Left forelimb (tissue), 1 donor: Measurements from ENCODE around the gene TEX29.

Source experiments
- DNase-seq: peaks from one replicate; pipeline ENCODE4 v3.0.0-alpha.2; 2018; ENCODE audit warnings: low spot score

TEX29 gene

DNA sequence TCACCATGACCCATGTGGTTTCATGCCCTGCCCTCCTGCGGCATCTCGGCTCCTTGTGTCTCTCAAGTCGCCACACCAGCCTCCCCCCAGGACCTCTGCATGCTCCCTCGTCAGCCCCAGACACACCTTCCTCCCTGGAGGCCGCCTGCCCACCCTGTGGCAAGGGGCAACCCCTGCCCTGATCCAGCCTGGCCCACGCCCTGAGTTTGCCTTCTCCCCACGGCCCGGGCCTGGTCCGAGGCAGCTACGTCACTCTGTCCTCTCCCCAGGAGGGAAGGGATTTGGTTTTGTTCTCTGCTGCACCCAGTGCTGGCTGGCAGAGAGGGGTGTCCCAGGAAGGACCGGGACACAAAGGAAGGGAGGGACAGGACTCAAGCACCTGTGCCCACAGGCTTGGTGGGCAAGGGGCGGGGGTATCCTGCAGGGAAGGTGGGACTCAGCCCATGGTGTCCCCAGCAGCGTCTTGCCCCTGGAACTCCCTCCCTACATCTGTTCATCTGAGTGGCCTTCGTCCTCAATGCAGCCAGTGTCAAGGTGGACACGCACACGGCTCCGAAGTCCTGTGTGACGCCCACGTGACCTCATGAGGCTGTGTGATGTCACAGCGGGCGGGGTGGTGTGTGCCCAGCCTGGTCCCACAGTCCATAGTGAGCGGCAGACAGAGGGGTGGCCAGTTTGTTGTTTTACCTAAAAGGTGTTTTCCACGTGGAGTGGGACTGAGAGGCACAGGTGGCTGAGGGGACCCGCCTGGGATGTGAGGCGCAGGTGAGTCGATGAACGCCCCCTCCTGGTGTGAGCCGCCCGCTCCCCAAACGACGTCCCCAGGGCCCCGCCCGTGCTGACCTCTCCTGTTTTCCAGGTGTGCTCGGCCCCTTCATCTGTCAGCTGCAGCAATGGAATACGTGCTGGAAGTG is at the start of gene TEX29:
Gene TEX29 (plus strand): TSS at position 645 of the 914 bp plus-strand sequence. CDS start 249 bp downstream, at position 894.
- DNase-seq, result peak; percentile 53

GRCh38 chr13:111270765-111271698 is 49.4 kb upstream of the TEX29 start:
- DNase-seq, result no peak

GRCh38 chr13:111272117-111272516 is 48.3 kb upstream of the TEX29 start:
- no peak for DNase-seq

DNA sequence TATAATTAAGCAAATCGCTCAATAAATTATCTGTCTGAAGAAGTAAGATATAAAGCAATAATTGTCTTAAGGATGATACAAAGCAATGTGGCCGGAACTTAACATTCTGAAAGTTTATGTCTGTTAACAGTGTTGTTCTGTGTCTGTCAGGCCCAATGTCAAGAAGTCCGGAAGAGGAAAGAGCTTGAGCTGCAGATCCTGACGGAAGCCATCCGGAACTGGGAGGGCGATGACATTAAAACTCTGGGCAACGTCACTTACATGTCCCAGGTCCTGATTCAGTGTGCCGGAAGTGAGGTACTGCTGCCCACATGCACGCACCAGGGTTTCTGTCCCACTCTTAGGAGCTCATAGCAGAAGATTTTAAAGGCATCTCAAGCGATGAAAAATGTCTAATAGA is 45.1 kb upstream of the TEX29 start:
- DNase-seq, result no peak

DNA sequence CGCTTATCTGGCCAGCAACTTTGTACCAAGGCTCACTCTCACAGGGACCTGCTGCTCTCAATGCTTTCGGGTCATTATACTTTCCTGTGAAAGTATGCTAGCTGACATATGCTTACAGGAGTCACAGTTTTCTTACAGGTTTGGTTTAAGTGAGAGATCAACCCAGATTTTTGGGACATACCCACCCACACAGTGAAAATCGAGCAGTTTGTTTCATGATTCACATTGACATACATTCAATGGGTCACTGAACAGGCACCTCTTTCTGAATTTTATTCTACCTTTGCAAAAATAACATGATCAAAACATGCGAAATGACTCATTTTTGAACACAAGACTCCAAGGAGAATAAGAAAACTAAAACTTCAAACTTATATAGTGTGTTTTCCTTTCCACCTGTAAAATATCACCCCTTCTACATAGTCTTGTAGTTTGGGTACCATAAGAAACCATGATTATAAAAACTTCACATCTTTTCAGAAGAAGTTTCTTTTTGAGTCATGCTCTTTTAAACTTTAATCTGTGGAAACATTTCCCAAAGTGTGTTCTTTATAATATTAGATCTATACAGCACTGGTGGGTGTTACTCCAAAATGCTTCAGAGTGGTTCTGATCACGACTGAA is 44.3 kb upstream of the TEX29 start:
- DNase-seq, result no peak

DNA sequence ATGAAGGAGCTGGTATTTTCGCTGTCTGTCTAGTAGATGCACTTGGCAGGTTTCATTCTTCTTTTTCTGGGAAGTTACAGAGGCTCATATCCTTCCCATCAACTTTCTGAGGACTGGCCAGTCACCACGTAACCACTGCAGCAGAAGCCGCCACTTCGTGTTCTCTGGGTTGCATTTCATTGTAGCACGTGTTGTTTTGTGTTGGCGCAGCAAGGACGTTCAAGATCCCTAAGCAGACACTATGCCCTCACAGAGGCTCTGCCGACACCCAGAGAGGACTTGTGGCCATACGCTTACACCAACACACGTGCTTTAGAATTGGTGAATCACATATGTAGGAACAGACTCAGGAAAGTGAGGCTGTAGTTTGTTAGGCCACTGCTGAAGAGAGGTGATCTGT is 42.2 kb upstream of the TEX29 start:
- DNase-seq, result no peak

DNA sequence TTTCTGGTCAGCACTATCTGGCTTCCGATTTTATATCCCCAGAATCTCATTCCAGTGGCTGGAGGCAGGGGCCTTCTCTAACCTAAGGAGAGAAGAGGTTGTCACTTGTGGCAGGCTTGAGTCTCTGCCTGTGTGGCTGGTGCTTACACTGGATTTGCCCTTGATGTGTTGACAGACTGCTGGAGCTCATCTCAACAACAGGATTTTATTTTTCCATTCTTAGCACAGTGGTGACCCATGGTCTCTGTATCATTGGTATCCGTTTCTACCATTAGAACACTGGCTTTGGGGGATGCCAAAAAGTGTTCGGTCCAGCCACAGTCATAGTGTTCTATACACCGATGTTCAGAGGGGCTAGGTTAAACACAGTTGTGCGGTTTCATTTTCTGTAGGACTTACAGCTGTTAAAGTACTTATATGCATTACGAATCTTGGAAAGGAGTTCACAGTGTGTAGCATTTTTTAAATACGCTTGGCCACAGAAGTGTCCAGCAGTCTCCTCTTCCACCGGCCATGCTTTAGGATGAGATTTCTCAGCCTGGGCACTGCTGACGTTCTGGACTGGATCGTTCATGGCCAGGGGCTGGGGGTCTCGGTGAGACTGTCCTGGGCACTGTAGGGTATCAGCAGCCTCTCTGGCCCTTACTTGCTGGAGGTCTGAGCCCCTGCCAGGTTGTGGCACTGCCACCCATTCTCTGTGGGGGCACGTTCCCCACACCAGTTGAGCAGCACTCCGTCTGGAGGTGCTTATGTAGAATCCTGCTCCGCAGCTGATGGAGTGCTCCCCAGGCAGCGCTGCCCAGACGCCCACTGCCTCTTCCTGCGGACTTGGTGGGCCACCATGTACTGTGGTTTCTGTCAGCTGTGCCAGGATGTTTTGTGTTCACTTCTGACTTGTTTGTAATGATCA is 41.4 kb upstream of the TEX29 start:
- DNase-seq, result no peak

- DNase-seq, result no peak
Measured at GRCh38 chr13:111280226-111280625, 40.2 kb upstream of the TEX29 start.

GRCh38 chr13:111280681-111281585 is 39.5 kb upstream of the TEX29 start:
- no peak for DNase-seq

DNA sequence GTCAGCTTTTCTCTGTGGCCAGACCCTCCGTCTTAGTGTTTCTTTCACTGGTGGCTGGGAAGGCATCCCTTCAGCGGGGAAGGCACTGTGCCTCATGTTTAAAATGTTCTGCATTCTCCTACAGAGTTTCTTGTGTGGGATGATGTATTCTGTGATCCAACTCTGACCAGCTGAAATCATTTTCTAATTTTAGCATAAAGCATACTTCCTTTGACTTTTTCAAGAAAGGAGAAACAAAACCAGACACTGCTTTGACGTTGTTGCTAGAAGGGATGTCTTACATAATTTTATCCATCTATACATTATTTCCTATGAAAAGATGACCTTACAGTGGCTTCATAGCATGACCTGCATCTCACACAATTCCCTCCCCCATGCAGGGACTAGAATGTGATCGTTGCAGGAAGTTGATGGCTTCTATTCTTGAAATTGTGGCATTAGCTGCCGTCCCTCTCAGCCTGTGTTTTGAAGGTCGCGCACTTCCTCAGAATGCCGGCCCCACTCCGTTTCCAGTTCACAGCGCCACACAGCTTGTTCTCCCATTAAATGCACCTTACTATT is 38.6 kb upstream of the TEX29 start:
- no peak for DNase-seq

GRCh38 chr13:111282425-111282824 is 38.0 kb upstream of the TEX29 start:
- DNase-seq, result no peak

GRCh38 chr13:111282997-111283396 is 37.4 kb upstream of the TEX29 start:
- no peak for DNase-seq

DNA sequence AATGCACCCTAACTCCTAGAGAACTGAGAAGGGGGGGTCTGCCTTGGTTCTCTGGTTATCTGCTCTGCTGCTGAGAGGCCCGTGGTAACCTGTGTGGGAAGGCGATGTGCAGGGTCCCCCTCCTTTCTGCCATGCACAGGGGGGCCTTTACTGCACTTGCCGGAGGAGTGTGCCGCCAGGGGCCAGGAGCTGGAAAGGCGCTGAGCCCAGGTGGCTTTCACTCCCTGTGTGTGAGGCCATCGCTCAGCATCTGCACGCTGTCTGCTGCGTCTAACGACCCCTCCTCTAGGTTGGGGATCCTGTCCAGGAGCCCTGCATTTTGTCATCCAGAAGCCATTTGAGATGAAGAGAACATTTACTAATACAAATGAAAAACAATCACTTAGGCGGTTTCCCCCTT is 37.0 kb upstream of the TEX29 start:
- no peak for DNase-seq

- no peak for DNase-seq
Measured at GRCh38 chr13:111283991-111284390, 36.5 kb upstream of the TEX29 start.

DNA sequence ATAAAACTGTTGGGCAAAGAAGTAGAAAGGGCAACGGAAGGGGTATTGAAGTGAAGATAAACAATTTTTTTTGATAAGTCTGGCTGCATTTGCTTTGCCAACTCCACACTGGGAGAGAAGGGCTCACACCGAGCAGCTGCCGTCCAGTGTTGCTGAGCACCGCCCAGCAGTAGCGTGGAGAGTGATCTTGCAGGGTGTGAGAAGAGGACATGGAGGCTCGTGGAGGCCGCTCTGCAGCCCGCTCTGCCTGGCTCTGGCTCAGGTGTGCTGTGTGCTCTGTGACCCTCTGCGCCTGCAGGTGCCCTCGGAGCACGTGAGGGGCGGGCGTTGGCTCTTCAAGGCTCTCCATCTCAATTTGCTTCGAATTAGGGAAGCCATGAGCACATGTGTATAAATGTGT is 35.9 kb upstream of the TEX29 start:
- no peak for DNase-seq

GRCh38 chr13:111286162-111286561 is 34.3 kb upstream of the TEX29 start:
- no peak for DNase-seq

- DNase-seq, result no peak
Measured at GRCh38 chr13:111286749-111287148, 33.7 kb upstream of the TEX29 start.

DNA sequence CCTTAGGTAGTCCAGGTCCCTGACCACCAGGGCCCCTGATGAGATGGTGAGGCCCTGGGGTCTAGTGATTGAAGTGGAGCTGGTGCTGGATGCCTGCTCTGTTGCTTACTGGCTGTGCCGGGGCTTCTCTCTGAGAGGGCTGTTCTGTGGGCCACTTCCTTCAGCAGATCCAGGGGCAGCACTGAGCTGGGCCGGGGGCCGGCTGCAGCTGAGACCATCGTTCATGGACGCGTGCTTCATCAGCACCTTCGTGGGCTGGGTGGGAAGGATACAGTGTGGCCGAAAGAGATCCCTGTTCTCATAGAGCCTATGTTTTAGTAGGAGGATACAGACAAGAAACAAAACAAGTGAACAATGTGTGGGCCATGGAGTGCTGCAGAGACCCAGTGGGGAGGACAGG is 33.2 kb upstream of the TEX29 start:
- DNase-seq, result no peak

- DNase-seq, result no peak
Measured at GRCh38 chr13:111288276-111288675, 32.2 kb upstream of the TEX29 start.

- DNase-seq, result no peak
Measured at GRCh38 chr13:111289251-111289650, 31.2 kb upstream of the TEX29 start.
